Measurements from ENCODE around the gene KIF22.
"Not testable (repeated sequence)": the region's sequence is repeated elsewhere in the genome, so short reads cannot be mapped to it uniquely, and the experiment has no call there.

KIF22 gene

DNA sequence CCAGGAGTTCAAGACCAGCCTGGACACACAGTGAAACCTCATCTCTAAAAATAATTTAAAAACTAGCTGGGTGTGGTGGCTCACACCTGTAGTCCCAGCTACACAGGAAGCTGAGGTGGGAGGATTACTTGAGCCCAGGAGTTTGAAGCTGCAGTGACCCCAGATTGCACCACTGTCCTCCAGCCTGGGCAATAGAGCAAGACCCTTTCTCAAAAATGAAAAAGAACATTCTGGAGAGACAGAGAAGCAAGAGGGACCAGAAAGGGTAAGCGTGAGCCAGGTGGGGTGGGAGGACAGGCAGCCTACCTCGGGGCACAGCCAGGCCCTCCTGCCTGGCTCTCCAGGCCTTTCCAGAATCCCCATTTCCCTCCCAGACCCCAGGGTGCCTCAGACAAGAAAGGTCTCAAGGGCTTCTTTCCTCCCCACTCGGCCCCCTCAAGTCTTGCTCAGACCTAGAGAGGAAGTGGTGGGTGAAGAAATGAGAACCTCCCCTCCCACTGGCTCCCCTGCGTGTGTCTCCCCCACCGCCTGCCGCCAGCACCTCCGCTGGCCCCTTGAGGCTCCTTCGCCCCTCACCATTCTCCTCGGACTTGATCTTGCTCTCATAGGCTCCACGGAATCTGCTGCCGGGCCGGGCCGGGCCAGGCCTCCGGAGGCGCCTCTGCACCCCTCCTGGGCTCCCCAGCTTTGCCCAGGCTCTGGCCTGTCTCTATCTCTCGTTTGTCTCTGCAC lies 45.3 kb upstream of the KIF22 start:
- WGBS (ENCODE audit: insufficient coverage), result 1% methylated on average over 15 of the region's 16 CpGs
- Histone ChIP-seq H3K9me3 (ENCODE audit: control extremely low read depth in 1 of 5, control insufficient read depth in 4 of 5, insufficient read depth in 2 of 5, low read depth in 1 of 5, low read length in 4 of 5) (no peaks in the 10 kb centered on the region), H3K4me3 (ENCODE audit: control insufficient read depth in 1 of 7, extremely low read depth in 1 of 7, insufficient read depth in 4 of 7, low read depth in 2 of 7, low read length in 6 of 7) (peak overlapping the region; percentile 44 to 89 (median 85)), H3K36me3 (ENCODE audit: control insufficient read depth in 4 of 4, insufficient read depth in 4 of 4, low read length in 3 of 4) (peaks cover 0 to 34% (median 16%) of the 10 kb centered on the region in 4 experiments), H3K27ac (ENCODE audit: insufficient read depth in 1 of 2, low read depth in 1 of 2, low read length in 2 of 2, poor library complexity in 1 of 2, severe bottlenecking in 2 of 2) (peak overlapping the region; percentile 98 to 99), H3K4me1 (ENCODE audit: control extremely low read depth in 1 of 4, control insufficient read depth in 4 of 4, insufficient read depth in 4 of 4, low read length in 3 of 4) (peaks cover 5 to 68% (median 50%) of the 10 kb centered on the region in 4 experiments), H3K27me3 (replicated peaks in 2 of 5; ENCODE audit: control insufficient read depth in 4 of 5, insufficient read depth in 5 of 5, low read length in 4 of 5) (no peaks in the 10 kb centered on the region)
- DNase-seq, result peak; percentile 72 to 92 (median 88)
- ChIA-PET POLR2A (interaction anchor here (0.7 to 1.2 kb wide), 5 partner anchors 13 to 71 kb away, joined by 3 to 10 read pairs (median 3); partner anchors contain the start of genes KIF22 and PAGR1), CTCF (interaction anchor here (0.6 to 2.5 kb wide), 5 partner anchors 16 to 62 kb away, joined by 3 to 8 read pairs (median 4); partner anchors contain the start of gene KIF22)

DNA sequence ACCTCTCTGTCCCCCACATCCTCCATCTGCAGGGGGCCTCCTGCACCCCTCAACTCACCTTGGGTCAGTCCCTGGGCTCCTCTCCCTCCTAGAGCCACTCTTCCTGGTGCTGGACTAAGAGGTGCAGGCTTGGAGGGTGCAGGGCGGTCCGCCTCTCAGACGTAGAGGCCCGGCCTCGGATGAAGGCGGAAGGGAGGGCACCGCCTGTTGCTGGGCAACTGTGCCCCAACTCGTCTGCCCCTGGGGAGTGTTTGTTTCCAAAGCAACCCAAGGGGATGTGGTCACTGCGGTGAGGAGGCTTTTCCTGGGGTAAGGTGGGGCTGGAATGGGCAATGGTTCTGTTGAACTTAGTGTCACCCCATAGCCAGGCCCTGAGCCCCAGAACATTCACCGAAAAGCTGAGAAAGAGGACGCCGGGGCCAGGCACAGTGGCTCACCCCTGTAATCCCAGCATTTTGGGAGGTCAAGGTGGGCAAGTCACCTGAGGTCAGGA lies 44.7 kb upstream of the KIF22 start, which contains the start of gene C16orf54:
Gene C16orf54, minus strand, starts transcription at position 138 of the 493 bp plus-strand sequence. CDS start 1,039 bp downstream, outside the sequence.
- no peaks in the 10 kb centered on the region for H3K9me3 ChIP-seq (ENCODE audit: control extremely low read depth in 1 of 5, control insufficient read depth in 4 of 5, insufficient read depth in 2 of 5, low read depth in 1 of 5, low read length in 4 of 5)
- peak; percentile 98 to 99 (median 99) for DNase-seq
- ChIA-PET POLR2A (interaction anchor here (0.5 to 1.2 kb wide), 7 partner anchors 13 to 70 kb away, joined by 3 read pairs; partner anchors contain the start of genes KIF22 and PAGR1), CTCF (interaction anchor here (0.6 to 2.5 kb wide), 5 partner anchors 16 to 62 kb away, joined by 3 to 8 read pairs (median 3); no protein-coding TSS in a partner anchor)
- H3K4me1 ChIP-seq (ENCODE audit: control extremely low read depth in 1 of 4, control insufficient read depth in 4 of 4, insufficient read depth in 4 of 4, low read length in 3 of 4), result peaks cover 5 to 62% (median 46%) of the 10 kb centered on the region in 4 experiments
- 0% methylated on average over 9 of the region's 12 CpGs for WGBS (ENCODE audit: insufficient coverage)
- H3K27me3 ChIP-seq (replicated peaks in 2 of 5; ENCODE audit: control insufficient read depth in 4 of 5, insufficient read depth in 5 of 5, low read length in 4 of 5), result no peaks in the 10 kb centered on the region
- H3K4me3 ChIP-seq (ENCODE audit: control insufficient read depth in 1 of 7, extremely low read depth in 1 of 7, insufficient read depth in 4 of 7, low read depth in 2 of 7, low read length in 6 of 7), result peak within 1 kb of the TSS; percentile 44 to 89 (median 85)
- peak within 1 kb of the TSS; percentile 98 to 99 for H3K27ac ChIP-seq (ENCODE audit: insufficient read depth in 1 of 2, low read depth in 1 of 2, low read length in 2 of 2, poor library complexity in 1 of 2, severe bottlenecking in 2 of 2)
- peaks cover 0 to 34% (median 16%) of the 10 kb centered on the region in 4 experiments for H3K36me3 ChIP-seq (ENCODE audit: control insufficient read depth in 4 of 4, insufficient read depth in 4 of 4, low read length in 3 of 4)

DNA sequence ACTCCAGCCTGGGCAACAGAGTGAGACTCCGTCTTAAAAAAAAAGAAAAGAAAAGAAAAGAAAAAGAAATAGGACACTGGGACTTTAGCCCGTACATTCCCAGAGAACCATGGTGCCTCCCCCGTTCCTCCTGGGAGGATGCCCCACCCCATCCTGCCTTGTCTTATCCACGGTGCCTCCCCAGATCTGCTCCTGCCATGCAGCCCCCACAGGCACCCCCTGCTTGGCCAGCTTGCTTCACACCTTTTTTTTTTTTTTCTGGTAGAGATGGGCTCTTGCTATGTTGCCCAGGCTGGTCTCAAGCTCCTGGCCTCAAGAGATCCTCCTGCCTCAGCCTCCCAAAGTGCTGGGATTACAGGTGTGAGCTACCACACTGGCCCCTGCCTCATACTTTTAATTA lies 44.0 kb upstream of the KIF22 start:
- peak overlapping the region in 1 of 7 experiments; percentile 87 for H3K4me3 ChIP-seq (ENCODE audit: control insufficient read depth in 1 of 7, extremely low read depth in 1 of 7, insufficient read depth in 4 of 7, low read depth in 2 of 7, low read length in 6 of 7)
- DNase-seq; H3K9me3 ChIP-seq (ENCODE audit: control extremely low read depth in 1 of 5, control insufficient read depth in 4 of 5, insufficient read depth in 2 of 5, low read depth in 1 of 5, low read length in 4 of 5); H3K27me3 ChIP-seq (replicated peaks in 2 of 5; ENCODE audit: control insufficient read depth in 4 of 5, insufficient read depth in 5 of 5, low read length in 4 of 5): not testable (repeated sequence)
- 30% methylated on average over 4 of the region's 4 CpGs for WGBS (ENCODE audit: insufficient coverage)
- ChIA-PET CTCF (interaction anchor here (0.9 to 2.5 kb wide), 6 partner anchors 8 to 61 kb away, joined by 3 to 8 read pairs (median 3); no protein-coding TSS in a partner anchor), POLR2A (interaction anchor here (0.5 to 1.2 kb wide), 6 partner anchors 13 to 455 kb away, joined by 3 read pairs; partner anchors contain the start of gene KIF22)
- H3K36me3 ChIP-seq (ENCODE audit: control insufficient read depth in 4 of 4, insufficient read depth in 4 of 4, low read length in 3 of 4), result peaks cover 0 to 30% (median 15%) of the 10 kb centered on the region in 4 experiments
- peak overlapping the region; percentile 98 to 99 for H3K27ac ChIP-seq (ENCODE audit: insufficient read depth in 1 of 2, low read depth in 1 of 2, low read length in 2 of 2, poor library complexity in 1 of 2, severe bottlenecking in 2 of 2)
- H3K4me1 ChIP-seq (ENCODE audit: control extremely low read depth in 1 of 4, control insufficient read depth in 4 of 4, insufficient read depth in 4 of 4, low read length in 3 of 4), result peaks cover 5 to 57% (median 44%) of the 10 kb centered on the region in 4 experiments

DNA sequence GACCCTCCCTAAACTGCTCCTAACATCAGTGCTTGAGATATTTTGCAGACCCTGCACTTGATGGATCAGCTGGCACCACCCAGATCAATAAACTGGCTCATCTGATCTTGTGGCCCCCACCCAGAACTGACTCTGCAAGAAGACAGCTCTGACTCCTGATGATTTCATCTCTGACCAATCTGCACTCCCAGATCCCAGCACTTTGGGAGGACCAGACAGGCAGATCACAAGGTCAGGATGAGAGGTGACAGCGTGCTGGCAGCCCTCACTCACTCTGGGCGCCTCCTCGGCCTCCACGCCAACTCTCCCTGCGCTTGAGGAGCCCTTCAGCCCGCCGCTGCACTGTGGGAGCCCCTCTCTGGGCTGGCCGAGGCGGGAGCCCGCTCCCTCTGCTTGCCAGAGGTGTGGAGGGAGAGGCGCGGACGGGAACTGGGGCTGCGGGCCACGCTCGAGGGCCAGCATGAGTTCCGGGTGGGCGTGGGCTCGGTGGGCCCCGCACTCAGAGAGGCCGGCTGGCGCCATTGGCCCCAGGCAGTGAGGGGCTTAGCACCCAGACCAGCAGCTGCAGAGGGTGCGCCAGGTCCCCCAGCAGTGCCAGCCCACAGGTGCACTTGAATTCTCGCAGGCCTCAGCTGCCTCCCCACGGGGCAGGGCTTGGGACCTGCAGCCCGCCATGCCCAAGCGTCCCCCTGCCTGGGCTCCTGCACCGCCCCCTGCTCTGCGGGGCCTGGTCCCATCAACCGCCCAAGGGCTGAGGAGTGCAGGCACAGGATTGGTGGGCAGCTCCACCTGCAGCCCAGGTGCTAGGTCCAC lies 42.4 kb upstream of the KIF22 start:
- ChIA-PET POLR2A (interaction anchor here (1.0 kb wide), 1 partner anchor 42 kb away, joined by 3 read pairs; the partner anchor contains the start of gene KIF22), CTCF (interaction anchor here (1.0 to 2.9 kb wide), 7 partner anchors 9 to 47 kb away, joined by 3 to 9 read pairs (median 4); no protein-coding TSS in a partner anchor)
- peaks cover 0 to 14% (median 8%) of the 10 kb centered on the region in 4 experiments for H3K36me3 ChIP-seq (ENCODE audit: control insufficient read depth in 4 of 4, insufficient read depth in 4 of 4, low read length in 3 of 4)
- no peaks in the 10 kb centered on the region for H3K27me3 ChIP-seq (replicated peaks in 2 of 5; ENCODE audit: control insufficient read depth in 4 of 5, insufficient read depth in 5 of 5, low read length in 4 of 5)
- 99% methylated on average over 15 of the region's 30 CpGs for WGBS (ENCODE audit: insufficient coverage)
- no peak overlapping the region for H3K27ac ChIP-seq (ENCODE audit: insufficient read depth in 1 of 2, low read depth in 1 of 2, low read length in 2 of 2, poor library complexity in 1 of 2, severe bottlenecking in 2 of 2)
- DNase-seq, result no peak
- H3K9me3 ChIP-seq (ENCODE audit: control extremely low read depth in 1 of 5, control insufficient read depth in 4 of 5, insufficient read depth in 2 of 5, low read depth in 1 of 5, low read length in 4 of 5), result no peaks in the 10 kb centered on the region
- H3K4me3 ChIP-seq (ENCODE audit: control insufficient read depth in 1 of 7, extremely low read depth in 1 of 7, insufficient read depth in 4 of 7, low read depth in 2 of 7, low read length in 6 of 7), result no peak overlapping the region
- peaks cover 5 to 48% (median 42%) of the 10 kb centered on the region in 4 experiments for H3K4me1 ChIP-seq (ENCODE audit: control extremely low read depth in 1 of 4, control insufficient read depth in 4 of 4, insufficient read depth in 4 of 4, low read length in 3 of 4)

DNA sequence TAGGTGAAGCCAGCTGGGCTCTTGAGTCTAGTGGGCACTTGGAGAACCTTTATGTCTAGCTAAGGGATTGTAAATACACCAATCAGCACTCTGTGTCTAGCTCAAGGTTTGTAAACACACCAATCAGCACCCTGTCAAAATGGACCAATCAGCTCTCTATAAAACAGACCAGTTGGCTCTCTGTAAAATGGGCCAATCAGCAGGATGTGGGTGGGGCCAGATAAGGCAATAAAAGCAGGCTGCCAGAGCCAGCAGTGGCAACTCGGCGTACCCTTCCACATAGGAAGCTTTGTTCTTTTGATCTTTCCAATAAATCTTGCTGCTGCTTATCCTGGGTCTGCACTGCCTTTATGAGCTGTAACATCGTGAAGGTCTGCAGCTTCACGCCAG lies 41.8 kb upstream of the KIF22 start:
- CTCF ChIA-PET, result interaction anchor here (1.0 to 2.9 kb wide), 5 partner anchors 10 to 46 kb away, joined by 4 to 9 read pairs (median 5); no protein-coding TSS in a partner anchor
- H3K27me3 ChIP-seq (replicated peaks in 2 of 5; ENCODE audit: control insufficient read depth in 4 of 5, insufficient read depth in 5 of 5, low read length in 4 of 5); POLR2A ChIA-PET: not testable (repeated sequence)

DNA sequence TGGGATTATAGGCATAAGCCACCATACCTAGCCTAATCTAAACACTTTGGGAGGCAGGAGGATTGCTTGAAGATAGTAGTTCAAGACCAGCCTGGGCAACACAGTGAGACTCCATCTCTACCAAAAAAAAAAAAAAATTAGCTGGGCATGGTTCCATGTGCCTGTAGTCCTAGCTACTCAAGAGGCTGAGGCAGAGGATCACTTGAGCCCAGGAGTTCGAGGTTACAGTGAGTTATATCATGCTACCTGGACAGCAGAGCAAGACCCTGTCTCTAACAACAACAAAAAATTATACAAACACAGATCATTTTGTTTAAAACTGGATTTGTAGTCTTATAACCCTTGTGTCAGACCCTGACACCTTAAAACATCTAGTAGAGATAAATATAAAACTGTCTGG lies 37.0 kb upstream of the KIF22 start:
- Histone ChIP-seq H3K27ac (ENCODE audit: insufficient read depth in 1 of 2, low read depth in 1 of 2, low read length in 2 of 2, poor library complexity in 1 of 2, severe bottlenecking in 2 of 2) (no peak overlapping the region), H3K36me3 (ENCODE audit: control insufficient read depth in 4 of 4, insufficient read depth in 4 of 4, low read length in 3 of 4) (no peaks in the 10 kb centered on the region), H3K9me3 (ENCODE audit: control extremely low read depth in 1 of 5, control insufficient read depth in 4 of 5, insufficient read depth in 2 of 5, low read depth in 1 of 5, low read length in 4 of 5) (no peaks in the 10 kb centered on the region), H3K27me3 (replicated peaks in 2 of 5; ENCODE audit: control insufficient read depth in 4 of 5, insufficient read depth in 5 of 5, low read length in 4 of 5) (no peaks in the 10 kb centered on the region), H3K4me1 (ENCODE audit: control extremely low read depth in 1 of 4, control insufficient read depth in 4 of 4, insufficient read depth in 4 of 4, low read length in 3 of 4) (no peaks in the 10 kb centered on the region), H3K4me3 (ENCODE audit: control insufficient read depth in 1 of 7, extremely low read depth in 1 of 7, insufficient read depth in 4 of 7, low read depth in 2 of 7, low read length in 6 of 7) (no peak overlapping the region)
- CTCF ChIA-PET, result interaction anchor here (1.7 to 3.1 kb wide), 3 partner anchors 13 to 53 kb away, joined by 5 to 11 read pairs (median 6); no protein-coding TSS in a partner anchor
- no peak for DNase-seq
- POLR2A ChIA-PET, result no interaction called here
- WGBS (ENCODE audit: insufficient coverage), result 86% methylated on average over 1 of the region's 1 CpG

More for the DNA sequence above, 41.8 kb upstream of the KIF22 start:
- WGBS (ENCODE audit: insufficient coverage), result 92% methylated on average over 3 of the region's 4 CpGs
- not testable (repeated sequence) for H3K4me3 ChIP-seq (ENCODE audit: control insufficient read depth in 1 of 7, extremely low read depth in 1 of 7, insufficient read depth in 4 of 7, low read depth in 2 of 7, low read length in 6 of 7); H3K9me3 ChIP-seq (ENCODE audit: control extremely low read depth in 1 of 5, control insufficient read depth in 4 of 5, insufficient read depth in 2 of 5, low read depth in 1 of 5, low read length in 4 of 5); H3K27ac ChIP-seq (ENCODE audit: insufficient read depth in 1 of 2, low read depth in 1 of 2, low read length in 2 of 2, poor library complexity in 1 of 2, severe bottlenecking in 2 of 2); H3K36me3 ChIP-seq (ENCODE audit: control insufficient read depth in 4 of 4, insufficient read depth in 4 of 4, low read length in 3 of 4); DNase-seq
- H3K4me1 ChIP-seq (ENCODE audit: control extremely low read depth in 1 of 4, control insufficient read depth in 4 of 4, insufficient read depth in 4 of 4, low read length in 3 of 4), result peaks cover 5 to 42% (median 36%) of the 10 kb centered on the region in 4 experiments

Measured in common myeloid progenitor, CD34-positive (primary cell).